ENCODE results near the gene SLC47A1.

- no peak for TF ChIP-seq CTCF (IDR thresholded peaks at IDR 0.05; ENCODE audit: insufficient read depth, low read length)
- TF ChIP-seq POLR2AphosphoS5 (IDR thresholded peaks at IDR 0.05; ENCODE audit: low read depth) = no peak
- no peak for TF ChIP-seq GABPA (IDR thresholded peaks at IDR 0.05; ENCODE audit: low read depth)
These were observed 36.3 kb downstream of the SLC47A1 start for GRCh38 chr17:19569785-19570543.
